HFFc6 (cell line): ENCODE results near the gene NFIX. TPM values are rescaled to one million over a fixed set of nuclear protein-coding genes. Genes with fewer than 3 reads are reported as not detected.

ENCODE experiments used
- DNase-seq: peaks from one replicate; pipeline ENCODE4 v3.0.0-alpha.2; 2018
- H3K27ac Mint-ChIP-seq: 2 replicates; pipeline ENCODE4 v1.8.0; 2020; ENCODE audit warnings: mild to moderate bottlenecking, mixed read lengths
- H3K27me3 Mint-ChIP-seq: 2 replicates; pipeline ENCODE4 v1.8.0; 2021; ENCODE audit warnings: mild to moderate bottlenecking, moderate library complexity, mixed read lengths; ENCODE audit not compliant: insufficient read depth
- H3K36me3 Mint-ChIP-seq: 2 replicates; pipeline ENCODE4 v1.8.0; 2021; ENCODE audit warnings: low read depth, mixed read lengths
- H3K4me1 Mint-ChIP-seq: 2 replicates; pipeline ENCODE4 v1.8.0; 2020; ENCODE audit warnings: low read depth, mixed read lengths
- H3K4me3 Mint-ChIP-seq: 2 replicates; pipeline ENCODE4 v1.8.0; 2020; ENCODE audit warnings: mild to moderate bottlenecking, moderate library complexity, mixed read lengths
- H3K9me3 Mint-ChIP-seq: 2 replicates; pipeline ENCODE4 v1.8.0; 2020; ENCODE audit warnings: mild to moderate bottlenecking, mixed read lengths
- total RNA-seq, 6 experiments: library from RNA; stranded (reverse); fragmentation: NEBNext Ultra II Directional; extraction: Animal tissue kit (Norgen Biotek cat#: 25700); gene quantifications; 2 replicates in 1 of 6; 3 replicates in 5 of 6; pipeline ENCODE4 v1.2.3, GENCODE V29; 2021
- TF ChIP-seq, protein P1 (sequence below): fragments of 200-600 bp; sonication (generic); IDR thresholded peaks from 2 replicates; pipeline ENCODE4 v1.5.0; 2021; ENCODE audit warnings: antibody characterized with exemption, mild to moderate bottlenecking

NFIX gene
- total RNA-seq, 6 experiments from 2014 or later: 129 to 161 (median 142) TPM

GRCh38 chr19:13089857-13090507 is 94.7 kb downstream of the NFIX start:
- Mint-ChIP-seq H3K27ac (no peak overlapping the region), H3K4me1 (no peaks in the 10 kb centered on the region; the same call in 1 of the 2 replicates), H3K4me3 (no peak overlapping the region), H3K9me3 (no peaks in the 10 kb centered on the region), H3K36me3 (0 out of 2 replicates have a peak, but pooled peaks cover 8% of the 10 kb centered on the region), H3K27me3 (peaks cover 1% of the 10 kb centered on the region)
- TF ChIP-seq, protein P1, sequence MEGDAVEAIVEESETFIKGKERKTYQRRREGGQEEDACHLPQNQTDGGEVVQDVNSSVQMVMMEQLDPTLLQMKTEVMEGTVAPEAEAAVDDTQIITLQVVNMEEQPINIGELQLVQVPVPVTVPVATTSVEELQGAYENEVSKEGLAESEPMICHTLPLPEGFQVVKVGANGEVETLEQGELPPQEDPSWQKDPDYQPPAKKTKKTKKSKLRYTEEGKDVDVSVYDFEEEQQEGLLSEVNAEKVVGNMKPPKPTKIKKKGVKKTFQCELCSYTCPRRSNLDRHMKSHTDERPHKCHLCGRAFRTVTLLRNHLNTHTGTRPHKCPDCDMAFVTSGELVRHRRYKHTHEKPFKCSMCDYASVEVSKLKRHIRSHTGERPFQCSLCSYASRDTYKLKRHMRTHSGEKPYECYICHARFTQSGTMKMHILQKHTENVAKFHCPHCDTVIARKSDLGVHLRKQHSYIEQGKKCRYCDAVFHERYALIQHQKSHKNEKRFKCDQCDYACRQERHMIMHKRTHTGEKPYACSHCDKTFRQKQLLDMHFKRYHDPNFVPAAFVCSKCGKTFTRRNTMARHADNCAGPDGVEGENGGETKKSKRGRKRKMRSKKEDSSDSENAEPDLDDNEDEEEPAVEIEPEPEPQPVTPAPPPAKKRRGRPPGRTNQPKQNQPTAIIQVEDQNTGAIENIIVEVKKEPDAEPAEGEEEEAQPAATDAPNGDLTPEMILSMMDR: no peak
- no peak for DNase-seq

DNA sequence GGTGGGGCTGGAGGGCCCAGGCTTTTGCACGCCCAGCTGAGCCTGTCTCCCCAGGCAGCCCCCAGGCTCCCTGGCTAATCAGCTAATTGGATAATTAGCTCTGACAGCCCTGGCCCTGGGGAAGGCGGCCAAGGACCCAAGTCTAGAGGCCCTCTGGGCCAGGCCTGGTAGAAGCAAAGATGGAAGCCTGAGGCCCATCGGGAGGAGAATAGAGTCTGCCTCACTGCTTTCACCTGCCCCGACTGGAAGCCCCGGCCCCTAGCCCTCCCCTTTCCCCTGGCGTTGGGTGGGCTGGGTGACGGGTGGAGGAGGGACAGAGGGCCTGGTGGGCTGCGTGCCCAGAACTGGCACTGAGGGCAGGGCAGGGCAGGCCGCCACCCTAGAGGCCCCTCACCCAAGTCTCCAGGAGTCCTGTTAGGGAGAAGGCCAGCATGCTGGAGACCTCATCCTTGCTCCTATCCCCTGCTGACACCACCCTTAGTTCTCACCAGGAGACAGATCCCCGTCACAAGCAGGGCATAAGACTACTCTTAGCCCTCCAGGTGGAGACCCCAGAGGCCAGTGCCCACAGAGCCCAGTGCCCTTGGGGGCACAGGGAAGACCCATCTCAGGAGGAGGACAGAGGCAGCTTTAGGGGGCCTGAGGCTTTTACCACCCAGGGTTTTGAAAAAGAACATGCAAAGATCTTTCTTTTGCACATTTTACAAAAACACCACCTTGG is 95.4 kb downstream of the NFIX start:
- H3K27ac Mint-ChIP-seq: no peak overlapping the region
- no peaks in the 10 kb centered on the region for H3K9me3 Mint-ChIP-seq
- H3K27me3 Mint-ChIP-seq: peaks cover 1% of the 10 kb centered on the region
- DNase-seq: no peak
- no peak overlapping the region for H3K4me3 Mint-ChIP-seq
- H3K36me3 Mint-ChIP-seq: 0 out of 2 replicates have a peak, but pooled peaks cover 8% of the 10 kb centered on the region
- TF ChIP-seq, protein P1: no peak
- H3K4me1 Mint-ChIP-seq: no peaks in the 10 kb centered on the region; the same call in 1 of the 2 replicates

DNA sequence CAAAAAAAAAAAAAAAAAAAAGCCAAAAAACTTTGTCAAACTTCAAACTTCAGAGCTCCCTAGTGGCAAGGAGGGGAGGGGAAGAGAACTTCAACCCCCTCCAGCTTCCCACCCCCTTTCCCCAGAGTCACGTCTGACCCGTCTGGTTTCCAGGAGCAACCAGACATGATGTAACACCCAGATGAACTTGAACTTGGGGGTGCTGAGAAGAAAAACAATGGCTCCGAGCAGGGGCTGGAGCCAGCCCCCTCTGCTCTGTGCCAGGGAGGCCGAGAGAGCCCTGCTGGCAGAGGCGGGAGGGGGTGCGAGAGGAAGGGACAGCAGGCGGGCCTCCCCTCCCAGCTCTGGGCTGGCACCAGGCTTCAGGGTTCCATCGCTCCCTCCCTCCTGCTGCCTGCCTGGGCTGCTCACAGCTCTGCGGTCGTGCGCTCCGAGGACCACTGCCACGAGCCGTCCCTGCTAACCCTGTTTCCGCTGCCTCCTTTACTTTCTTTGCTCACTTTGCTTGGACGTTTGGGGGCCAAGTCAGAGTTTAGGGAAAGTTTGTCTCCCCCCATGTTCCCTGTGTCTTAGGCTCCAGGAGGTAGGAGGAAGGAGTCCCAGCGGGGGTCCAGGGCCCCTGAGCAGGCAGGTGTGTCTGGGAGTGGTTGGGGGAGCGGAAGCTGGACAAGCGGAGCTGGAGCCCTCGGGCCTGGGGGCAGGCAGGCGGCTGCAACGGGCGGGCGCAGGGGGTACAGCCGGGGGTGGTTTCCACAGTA is 96.3 kb downstream of the NFIX start:
- Mint-ChIP-seq H3K9me3 (no peaks in the 10 kb centered on the region), H3K36me3 (peaks cover 13% of the 10 kb centered on the region; the same call in 1 of the 2 replicates), H3K27me3 (peaks cover 1% of the 10 kb centered on the region), H3K4me3 (no peak overlapping the region), H3K4me1 (no peaks in the 10 kb centered on the region; the same call in 1 of the 2 replicates), H3K27ac (peak overlapping the region; percentile 38; the same call in 1 of the 2 replicates)
- DNase-seq: no peak
- TF ChIP-seq, protein P1: no peak

GRCh38 chr19:13092158-13092543 is 96.9 kb downstream of the NFIX start:
- H3K27ac Mint-ChIP-seq: no peak overlapping the region
- H3K4me1 Mint-ChIP-seq: no peaks in the 10 kb centered on the region; the same call in 1 of the 2 replicates
- no peak for DNase-seq
- peaks cover 17% of the 10 kb centered on the region for H3K36me3 Mint-ChIP-seq
- H3K4me3 Mint-ChIP-seq: no peak overlapping the region
- H3K27me3 Mint-ChIP-seq: peaks cover 1% of the 10 kb centered on the region
- H3K9me3 Mint-ChIP-seq: no peaks in the 10 kb centered on the region
- TF ChIP-seq, protein P1: no peak

DNA sequence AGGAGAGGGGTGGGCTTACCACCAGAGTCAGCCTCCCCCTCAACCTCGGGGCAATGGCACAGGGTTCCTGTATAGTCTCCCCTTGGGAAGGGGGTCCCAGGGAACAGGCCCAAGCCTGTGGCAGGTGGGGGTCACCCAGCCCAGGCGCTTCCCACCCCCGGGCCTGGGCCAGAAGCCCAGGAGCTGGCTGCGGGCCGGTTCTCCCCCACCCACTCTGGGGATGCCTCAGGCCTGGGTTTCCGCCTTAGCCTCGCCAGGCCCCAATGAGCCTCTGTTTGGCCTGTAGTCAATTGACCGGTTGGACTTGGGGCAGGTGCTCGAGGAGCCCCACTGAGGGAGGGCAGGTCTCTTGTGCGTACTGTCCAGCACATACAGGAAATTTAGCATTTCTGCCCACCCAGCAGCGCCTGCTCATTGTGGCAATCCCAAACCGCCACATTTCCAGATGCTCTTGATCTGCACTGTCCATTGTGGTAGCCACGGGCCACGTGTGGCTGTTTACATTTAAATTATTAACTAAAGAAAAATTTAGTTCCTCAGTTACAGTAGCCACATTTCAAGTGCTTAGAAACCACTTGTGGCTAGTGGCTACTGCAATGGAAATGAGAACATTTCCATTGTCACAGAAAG is 97.4 kb downstream of the NFIX start:
- Mint-ChIP-seq H3K4me3 (no peak overlapping the region), H3K27ac (no peak overlapping the region), H3K9me3 (no peaks in the 10 kb centered on the region), H3K27me3 (peaks cover 1% of the 10 kb centered on the region), H3K36me3 (peaks cover 17% of the 10 kb centered on the region), H3K4me1 (no peaks in the 10 kb centered on the region; the same call in 1 of the 2 replicates)
- DNase-seq: no peak
- TF ChIP-seq, protein P1: no peak
